ENCODE results near the gene SHC2.

DNA sequence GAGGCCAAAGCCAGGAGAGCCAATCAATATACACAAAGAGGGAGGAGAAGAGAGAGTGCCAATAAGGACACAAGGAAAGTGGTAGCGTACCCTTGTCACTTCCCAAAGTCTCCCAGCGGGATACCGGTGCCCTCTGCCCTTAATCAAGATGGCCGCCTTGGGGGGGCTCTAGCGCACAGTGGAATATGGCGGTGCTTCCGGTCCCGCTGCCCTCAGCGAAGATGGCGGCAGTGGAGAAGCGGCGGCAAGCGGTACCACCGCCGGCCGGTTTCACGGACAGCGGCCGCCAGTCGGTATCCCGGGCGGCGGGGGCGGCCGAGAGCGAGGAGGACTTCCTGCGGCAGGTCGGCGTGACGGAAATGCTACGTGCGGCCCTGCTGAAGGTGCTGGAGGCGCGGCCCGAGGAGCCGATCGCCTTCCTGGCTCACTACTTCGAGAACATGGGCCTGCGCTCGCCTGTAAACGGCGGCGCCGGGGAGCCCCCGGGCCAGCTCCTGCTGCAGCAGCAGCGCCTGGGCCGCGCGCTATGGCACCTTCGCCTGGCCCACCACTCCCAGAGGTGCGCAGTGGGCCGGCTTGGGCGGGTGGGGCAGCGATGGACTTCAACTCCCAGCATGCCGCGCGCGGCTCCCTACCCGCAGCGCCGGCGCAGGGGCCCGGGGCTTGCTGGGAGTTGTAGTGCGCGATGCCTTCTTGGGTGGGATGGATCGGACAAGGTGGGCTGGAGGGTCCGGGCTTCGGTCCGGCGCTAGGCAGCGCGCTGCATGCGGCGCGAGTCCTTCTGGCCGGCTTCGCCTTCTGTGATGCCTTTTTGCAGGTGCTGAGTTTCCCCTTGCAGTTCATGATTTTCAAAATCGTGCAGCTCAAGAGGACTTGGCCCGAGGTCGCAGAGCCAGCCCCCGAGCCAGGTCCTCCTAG, 46.7 kb upstream of the SHC2 start, which contains the start of gene TPGS1:
- TF ChIP-seq, protein P1, sequence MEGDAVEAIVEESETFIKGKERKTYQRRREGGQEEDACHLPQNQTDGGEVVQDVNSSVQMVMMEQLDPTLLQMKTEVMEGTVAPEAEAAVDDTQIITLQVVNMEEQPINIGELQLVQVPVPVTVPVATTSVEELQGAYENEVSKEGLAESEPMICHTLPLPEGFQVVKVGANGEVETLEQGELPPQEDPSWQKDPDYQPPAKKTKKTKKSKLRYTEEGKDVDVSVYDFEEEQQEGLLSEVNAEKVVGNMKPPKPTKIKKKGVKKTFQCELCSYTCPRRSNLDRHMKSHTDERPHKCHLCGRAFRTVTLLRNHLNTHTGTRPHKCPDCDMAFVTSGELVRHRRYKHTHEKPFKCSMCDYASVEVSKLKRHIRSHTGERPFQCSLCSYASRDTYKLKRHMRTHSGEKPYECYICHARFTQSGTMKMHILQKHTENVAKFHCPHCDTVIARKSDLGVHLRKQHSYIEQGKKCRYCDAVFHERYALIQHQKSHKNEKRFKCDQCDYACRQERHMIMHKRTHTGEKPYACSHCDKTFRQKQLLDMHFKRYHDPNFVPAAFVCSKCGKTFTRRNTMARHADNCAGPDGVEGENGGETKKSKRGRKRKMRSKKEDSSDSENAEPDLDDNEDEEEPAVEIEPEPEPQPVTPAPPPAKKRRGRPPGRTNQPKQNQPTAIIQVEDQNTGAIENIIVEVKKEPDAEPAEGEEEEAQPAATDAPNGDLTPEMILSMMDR (conservative IDR thresholded peaks at IDR 0.05; ENCODE audit: low read depth, low read length) = no peak
- TF ChIP-seq EZH2phosphoT487 (IDR thresholded peaks at IDR 0.05; ENCODE audit: borderline replicate concordance, low read length) (no peak), EZH2 (IDR thresholded peaks at IDR 0.05; ENCODE audit: low read length, unreplicated experiment) (no peak)

Measured in PC-3 (cell line).